ENCODE data around the gene ELMO3. TPM values are rescaled to one million over a fixed set of nuclear protein-coding genes. Genes with fewer than 3 reads are reported as not detected.
A peak's percentile ranks its signal among the peaks of the same experiment; 100 is the strongest.

The ELMO3 gene
- total RNA-seq, 1 experiment from 2014 or later: 8.6 TPM

DNA sequence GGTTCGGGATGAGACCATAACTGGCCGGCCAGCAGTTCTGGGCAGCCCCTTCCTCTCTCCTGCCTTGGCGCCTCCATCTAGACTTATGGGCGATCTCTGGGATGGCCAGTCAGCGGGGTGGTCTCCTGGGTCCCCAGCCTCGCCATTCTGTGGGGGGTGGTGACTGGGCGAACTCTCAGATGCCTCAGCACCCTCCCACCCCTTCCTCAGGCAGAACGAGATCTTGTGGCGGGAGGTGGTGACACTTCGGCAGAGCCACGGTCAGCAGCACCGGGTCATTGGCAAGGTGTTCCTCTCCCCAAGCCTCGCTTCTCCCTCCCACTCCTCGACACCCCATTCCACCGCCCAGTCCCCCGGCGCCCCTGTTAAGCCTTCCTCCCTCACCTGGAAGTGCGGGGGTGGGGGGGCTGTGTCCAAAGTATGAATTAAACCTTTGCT lies 32.8 kb upstream of the ELMO3 start:
- H3K4me3 Mint-ChIP-seq: peak overlapping the region in 1 of 2 experiments; percentile 66; a peak in 3 of 5 replicates
- H3K56ac ChIP-seq (ENCODE audit: insufficient read length, low read depth, low read length): no peak overlapping the region
- H2AK5ac ChIP-seq (ENCODE audit: insufficient read length, low read length): no peak overlapping the region
- H3K36me3 Mint-ChIP-seq (ENCODE audit: insufficient read depth in 1 of 3, low read depth in 3 of 3): no peaks in the 10 kb centered on the region; a peak in 1 of 7 replicates
- no peak overlapping the region for H3K27ac ChIP-seq (ENCODE audit: insufficient read length, low read depth, low read length)
- no peaks in the 10 kb centered on the region for H3K79me2 ChIP-seq (ENCODE audit: insufficient read depth, low read length)
- H3K27me3 ChIP-seq (ENCODE audit: insufficient read depth, low read length): peaks cover 84% of the 10 kb centered on the region
- no peak overlapping the region for H4K8ac ChIP-seq (replicated peaks; ENCODE audit: insufficient read length, low read depth, low read length)
- no peak overlapping the region for H2BK5ac ChIP-seq (ENCODE audit: insufficient read length, low read length)
- H3K4me2 ChIP-seq (ENCODE audit: insufficient read depth, insufficient read length, low read length): peak overlapping the region; percentile 13
- H4K91ac ChIP-seq (ENCODE audit: insufficient read length, low read depth, low read length): no peak overlapping the region
- no peaks in the 10 kb centered on the region for H3K9me3 ChIP-seq (ENCODE audit: control insufficient read depth, low read depth, low read length)
- no peaks in the 10 kb centered on the region for H3K79me1 ChIP-seq (ENCODE audit: insufficient read depth, low read depth, low read length, poor library complexity, severe bottlenecking)
- H2AFZ ChIP-seq (ENCODE audit: low read length): no peak overlapping the region
- no peak overlapping the region for H2BK15ac ChIP-seq (ENCODE audit: low read depth, low read length)
- no peak overlapping the region for H3K4ac ChIP-seq (ENCODE audit: low read depth, low read length)
- no peak overlapping the region for H2BK120ac ChIP-seq (ENCODE audit: low read depth, low read length, poor library complexity, severe bottlenecking)
- H3K4me1 Mint-ChIP-seq: peaks cover 18 to 56% of the 10 kb centered on the region in 2 experiments
- H3K9me3 Mint-ChIP-seq: peaks cover 3 to 4% of the 10 kb centered on the region in 2 experiments; a peak in 3 of 5 replicates
- H3K23me2 ChIP-seq (ENCODE audit: insufficient read length, low read depth, low read length, poor library complexity, severe bottlenecking): peaks cover 14% of the 10 kb centered on the region
- no peak overlapping the region for H2BK20ac ChIP-seq (ENCODE audit: low read depth, low read length, poor library complexity, severe bottlenecking)
- H3K18ac ChIP-seq (ENCODE audit: insufficient read length, low read depth, low read length): no peak overlapping the region
- peaks cover 2% of the 10 kb centered on the region; the same call in 1 of the 2 replicates for H3K4me1 ChIP-seq (ENCODE audit: insufficient read depth, low read length)
- no peak overlapping the region for H3K27ac Mint-ChIP-seq
- no CpG with 5 or more reads among the region's 18 CpGs for WGBS (ENCODE audit: extremely low coverage, insufficient read length, low lambda C conversion rate)
- TF ChIP-seq, protein P1, sequence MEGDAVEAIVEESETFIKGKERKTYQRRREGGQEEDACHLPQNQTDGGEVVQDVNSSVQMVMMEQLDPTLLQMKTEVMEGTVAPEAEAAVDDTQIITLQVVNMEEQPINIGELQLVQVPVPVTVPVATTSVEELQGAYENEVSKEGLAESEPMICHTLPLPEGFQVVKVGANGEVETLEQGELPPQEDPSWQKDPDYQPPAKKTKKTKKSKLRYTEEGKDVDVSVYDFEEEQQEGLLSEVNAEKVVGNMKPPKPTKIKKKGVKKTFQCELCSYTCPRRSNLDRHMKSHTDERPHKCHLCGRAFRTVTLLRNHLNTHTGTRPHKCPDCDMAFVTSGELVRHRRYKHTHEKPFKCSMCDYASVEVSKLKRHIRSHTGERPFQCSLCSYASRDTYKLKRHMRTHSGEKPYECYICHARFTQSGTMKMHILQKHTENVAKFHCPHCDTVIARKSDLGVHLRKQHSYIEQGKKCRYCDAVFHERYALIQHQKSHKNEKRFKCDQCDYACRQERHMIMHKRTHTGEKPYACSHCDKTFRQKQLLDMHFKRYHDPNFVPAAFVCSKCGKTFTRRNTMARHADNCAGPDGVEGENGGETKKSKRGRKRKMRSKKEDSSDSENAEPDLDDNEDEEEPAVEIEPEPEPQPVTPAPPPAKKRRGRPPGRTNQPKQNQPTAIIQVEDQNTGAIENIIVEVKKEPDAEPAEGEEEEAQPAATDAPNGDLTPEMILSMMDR (conservative IDR thresholded peaks at IDR 0.05): no peak
- no peak for DNase-seq
- H2BK12ac ChIP-seq (ENCODE audit: insufficient read length, low read depth, low read length): no peak overlapping the region
- H3K9ac ChIP-seq (ENCODE audit: extremely low read depth, insufficient read length, low read length): no peak overlapping the region
- peaks cover 92% of the 10 kb centered on the region for H3K27me3 Mint-ChIP-seq (ENCODE audit: low read depth)
- no peak overlapping the region; the same call in 1 of the 2 replicates for H3K14ac ChIP-seq (ENCODE audit: insufficient read depth, low read length)
- H3K23ac ChIP-seq (ENCODE audit: insufficient read length, low read depth, low read length): no peak overlapping the region
- no peak overlapping the region for H3T11ph ChIP-seq (ENCODE audit: low read length)
- no peaks in the 10 kb centered on the region for H4K20me1 ChIP-seq (ENCODE audit: control insufficient read depth, insufficient read depth, insufficient read length)
- H4K5ac ChIP-seq (ENCODE audit: insufficient read length, low read depth, low read length): no peak overlapping the region

Measured in H9 (cell line).